K562 (cell line): ENCODE data around the gene HPN. TPM values are rescaled to one million over a fixed set of nuclear protein-coding genes. Genes with fewer than 3 reads are reported as not detected.

Experiments
- ATAC-seq: fragments of 200-7000 bp; cut with Tn5 transposase; 3 replicates; pipeline ENCODE4 v1.9.1; 2020; ENCODE audit warnings: moderate library complexity
- BruUV-seq: library from RNA; stranded (reverse); fragments of 400-500 nt; replicated peaks from 2 replicates; lab custom pipeline; 2021; lab: Mats Ljungman, UMichigan
- CTCF ChIA-PET: fragments of 300-600 bp; formaldehyde crosslinking; extraction: SDS; loops from one replicate; lab custom pipeline; 2021; ENCODE audit warnings: low intra/inter-chr PET ratio; lab: Yijun Ruan, JAX
- POLR2A ChIA-PET: fragments of 300-600, 350-650 bp; sonication (Branson Sonifier 250); formaldehyde crosslinking; extraction: SDS; loops from one replicate; lab custom pipeline; 2021; ENCODE audit warnings: antibody characterized with exemption, inconsistent platforms; lab: Yijun Ruan, JAX
- DNase-seq, 4 experiments: peaks; one replicate each; pipeline versions ENCODE4 v3.0.0 to v3.0.0-alpha.2; 2011 to 2018; ENCODE audit warnings: low spot score in 3 of 4, mixed read lengths in 3 of 4; ENCODE audit errors: extremely low read depth in 1 of 4
- FAIRE-seq: peaks from 2 replicates; lab custom pipeline; 2011; peaks lifted over from hg19 to GRCh38; lab: Jason Lieb, UNC
- H2AFZ ChIP-seq: 2 replicates; pipeline ENCODE4 v1.6.0; 2011; ENCODE audit warnings: low read depth, low read length, control low read depth, inconsistent platforms
- H3K27ac ChIP-seq: fragments of 200-600 bp; 3 replicates; pipeline ENCODE4 v1.8.0; 2011; ENCODE audit warnings: low read depth, mild to moderate bottlenecking, control low read depth, inconsistent platforms, low read length, moderate library complexity, mixed read lengths; ENCODE audit errors: extremely low read depth
- H3K27me3 ChIP-seq, 2 experiments: fragments of 300-600 bp in 1 of 2; 2 replicates in 1 of 2; 3 replicates in 1 of 2; pipeline versions ENCODE4 v1.6.0 to v1.8.0; 2011; ENCODE audit warnings: inconsistent platforms in 2 of 2, low read length in 2 of 2, mild to moderate bottlenecking in 1 of 2, mixed read lengths in 1 of 2, moderate library complexity in 1 of 2; ENCODE audit not compliant: control insufficient read depth in 2 of 2, insufficient read depth in 2 of 2
- H3K36me3 ChIP-seq: fragments of 300-600 bp; 3 replicates; pipeline ENCODE4 v1.8.0; 2011; ENCODE audit warnings: mild to moderate bottlenecking, low read length, inconsistent platforms; ENCODE audit not compliant: control insufficient read depth, insufficient read depth
- H3K4me1 ChIP-seq, 2 experiments: fragments of 200-600 bp in 1 of 2; replicated peaks in 1 of 2; 2 replicates in 1 of 2; 3 replicates in 1 of 2; pipeline versions ENCODE4 v1.5.1 to v1.8.0; 2011; ENCODE audit warnings: inconsistent platforms in 2 of 2, low read length in 2 of 2, mild to moderate bottlenecking in 1 of 2, mixed read lengths in 1 of 2, moderate library complexity in 1 of 2; ENCODE audit not compliant: control insufficient read depth in 2 of 2, insufficient read depth in 2 of 2
- H3K4me2 ChIP-seq: 2 replicates; pipeline ENCODE4 v1.6.1; 2011; ENCODE audit warnings: low read length, control low read depth, inconsistent platforms, mixed read lengths; ENCODE audit not compliant: insufficient read depth
- H3K4me3 ChIP-seq: fragments of 200-600 bp; sonication (generic), shearing (Covaris generic); 2 replicates; pipeline ENCODE4 v1.5.1; 2016; ENCODE audit warnings: control low read depth, inconsistent platforms
- H3K79me2 ChIP-seq: fragments of 200-600 bp; 3 replicates; pipeline ENCODE4 v1.8.0; 2011; ENCODE audit warnings: low read length, inconsistent platforms; ENCODE audit not compliant: control insufficient read depth, insufficient read depth
- H3K9ac ChIP-seq, 2 experiments: 2 replicates each; pipeline versions ENCODE4 v1.6.0 to v1.6.1; 2011; ENCODE audit warnings: low read depth in 2 of 2, low read length in 2 of 2, control low read depth in 1 of 2, inconsistent platforms in 1 of 2, mild to moderate bottlenecking in 1 of 2, mixed read lengths in 1 of 2; ENCODE audit not compliant: insufficient read depth in 1 of 2
- H3K9me1 ChIP-seq: one replicate; pipeline ENCODE4 v1.6.0; 2011; ENCODE audit warnings: inconsistent platforms, mild to moderate bottlenecking, low read length, moderate library complexity; ENCODE audit not compliant: control insufficient read depth, insufficient read depth
- H3K9me3 ChIP-seq: replicated peaks from 2 replicates; pipeline ENCODE4 v1.5.1; 2011; ENCODE audit warnings: low read depth, low read length, inconsistent platforms; ENCODE audit not compliant: control insufficient read depth, insufficient read depth
- H4K20me1 ChIP-seq: replicated peaks from 2 replicates; pipeline ENCODE4 v1.6.1; 2011; ENCODE audit warnings: low read length, inconsistent platforms, mixed read lengths; ENCODE audit not compliant: control insufficient read depth, insufficient read depth
- HEY1 ChIP-seq: fragments of 250-450 bp; sonication (Bioruptor Pico); IDR thresholded peaks from 2 replicates; pipeline ENCODE4 v1.5.0; 2020; ENCODE audit warnings: mild to moderate bottlenecking, moderate library complexity, borderline replicate concordance
- HNRNPK ChIP-seq: fragments of 200-400 bp; formaldehyde crosslinking; IDR thresholded peaks from one replicate; pipeline ENCODE4 v1.6.1; 2018; ENCODE audit warnings: mild to moderate bottlenecking, low read depth, low read length; ENCODE audit not compliant: poor library complexity, severe bottlenecking
- KLF10 ChIP-seq: fragments of 250-450 bp; sonication (Bioruptor Pico); IDR thresholded peaks from 2 replicates; pipeline ENCODE4 v1.6.1; 2021; ENCODE audit warnings: matching md5 sums
- MTA1 ChIP-seq: fragments of 450-650 bp; IDR thresholded peaks from 2 replicates; pipeline ENCODE4 v1.6.1; 2017; ENCODE audit warnings: borderline replicate concordance
- U2AF1 ChIP-seq: fragments of 200-400 bp; formaldehyde crosslinking; optimal IDR thresholded peaks from 2 replicates; pipeline ENCODE3; 2017; ENCODE audit warnings: mild to moderate bottlenecking, low read depth, low read length, moderate library complexity
- ZNF644 ChIP-seq: fragments of 200-800 bp; sonication (Bioruptor generic); IDR thresholded peaks from 2 replicates; pipeline ENCODE4 v1.6.1; 2016; ENCODE audit warnings: low read depth, missing genetic modification characterization, missing compliant biosample characterization
- ZNF695 ChIP-seq: fragments of 450-650 bp; formaldehyde crosslinking; IDR thresholded peaks from 2 replicates; pipeline ENCODE4 v1.4.0; 2020; ENCODE audit warnings: mild to moderate bottlenecking, moderate library complexity
- ZNF766 ChIP-seq: fragments of 200-800 bp; sonication (Bioruptor generic); conservative IDR thresholded peaks from 2 replicates; pipeline ENCODE4 v1.6.1; 2016; ENCODE audit warnings: missing genetic modification characterization, missing compliant biosample characterization
- WGBS: fragments of 100-300 bp; shearing (Covaris generic); methylation state at CpG from one replicate; pipeline ENCODE4 v1.1.6; 2016; ENCODE audit warnings: low coverage, mixed read lengths; ENCODE audit not compliant: insufficient coverage; ENCODE audit errors: missing lambda C conversion rate; 5-methylcytosine and 5-hydroxymethylcytosine counted together
- in situ Hi-C: fragments of 300-500 bp; cut with MboI; formaldehyde crosslinking; loops from 4 replicates; pipeline ENCODE4 v1.15.0; 2018; ENCODE audit warnings: inconsistent platforms, mixed read lengths
- intact Hi-C: fragments of 100-400 bp; cut with micrococcal nuclease; formaldehyde crosslinking; loops from 2 replicates; pipeline ENCODE4 v1.14.2; 2022
- polyA plus RNA-seq, 8 experiments: library from polyadenylated mRNA; depleted of rRNA in 4 of 8; stranded (reverse) in 5 of 8; unstranded in 3 of 8; fragments of >200 nt; fragmentation: Nextera tagmentation in 2 of 8; fragmentation: Illumina TruSeq in 1 of 8; extraction: Ambion mirVana in 2 of 8; extraction: Trizol in 1 of 8; gene quantifications; 2 replicates each; pipeline versions ENCODE4 v1.2.1 to v1.2.3, GENCODE V29; 2011 to 2014; ENCODE audit warnings: inconsistent platforms in 1 of 8, missing spikeins in 1 of 8
- total RNA-seq, 7 experiments: library from RNA; depleted of rRNA in 6 of 7; stranded (reverse); fragments of >200 nt in 6 of 7; fragmentation: Illumina TruSeq in 2 of 7; extraction: Trizol in 2 of 7; gene quantifications; 2 replicates each; pipeline versions ENCODE4 v1.2.1 to v1.2.3, GENCODE V29; 2011 to 2021; ENCODE audit warnings: low replicate concordance in 1 of 7
- TF ChIP-seq, protein P1 (sequence below): fragments of 450-650 bp; conservative IDR thresholded peaks from 2 replicates; pipeline ENCODE4 v1.6.1; 2016; ENCODE audit warnings: missing genetic modification characterization, low read depth, mild to moderate bottlenecking, control low read depth, missing compliant biosample characterization
- TF ChIP-seq, protein P2 (sequence below), 2 experiments: fragments of 450-650 bp; IDR thresholded peaks; 2 replicates each; pipeline ENCODE4 v1.6.1; 2016

The HPN gene
- total and polyA plus RNA-seq, 9 of the 15 experiments (the other 6 are each of a cell fraction or from before 2014, with no cell fraction given), result 0.10 to 0.20 TPM; not detected in 7

DNA sequence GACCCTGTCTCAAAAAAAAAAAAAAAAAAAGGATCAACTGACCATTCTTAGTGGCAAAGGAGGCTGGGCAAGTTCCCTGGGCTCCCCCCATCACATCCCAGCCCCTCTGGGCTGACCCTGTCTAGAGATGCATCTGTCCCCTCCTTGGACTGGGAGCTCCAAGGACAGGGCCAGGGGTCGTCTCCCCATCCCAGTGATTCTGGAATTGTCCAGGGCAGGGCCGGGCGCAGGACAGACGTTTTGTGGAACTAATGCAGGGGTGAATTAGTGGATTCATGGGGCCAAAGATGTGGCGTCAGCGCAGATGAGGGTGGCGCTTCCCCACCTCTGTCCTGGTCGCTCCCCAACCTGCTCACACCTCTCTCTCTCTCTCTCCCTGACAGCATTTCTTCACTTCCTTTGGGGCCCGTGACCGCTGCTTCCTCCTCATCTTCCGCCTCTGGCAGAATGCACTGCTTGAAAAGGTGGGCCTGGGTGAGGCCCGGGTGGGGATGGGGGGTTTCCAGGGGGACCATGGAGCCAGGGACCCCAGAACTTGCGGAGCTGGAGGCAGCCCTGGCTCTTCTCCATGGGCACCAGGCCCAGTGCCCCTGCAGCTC, 30.3 kb upstream of the HPN start:
- POLR2A ChIA-PET, result interaction anchor here (1.0 to 1.2 kb wide), 3 partner anchors 14 to 84 kb away, joined by 3 to 5 read pairs (median 3); partner anchors contain the start of gene ZNF30

More for the DNA sequence above, 30.3 kb upstream of the HPN start:
- in situ Hi-C loops, result loop anchor here (5.0 kb wide), 1 partner anchor 169 kb away; no protein-coding TSS in a partner anchor
- H3K27me3 ChIP-seq, result no peaks in the 10 kb centered on the region
- BruUV-seq, result no TSS peak
- no peak for ATAC-seq
- peaks cover 82% of the 10 kb centered on the region for H3K36me3 ChIP-seq
- FAIRE-seq, result no peak
- H3K4me1 ChIP-seq, result peaks cover 0 to 28% of the 10 kb centered on the region in 2 experiments; a peak in 2 of 5 replicates
- H3K9me3 ChIP-seq, result no peaks in the 10 kb centered on the region
- 87% methylated on average over 11 of the region's 13 CpGs for WGBS
- H3K9me1 ChIP-seq, result peaks cover 4% of the 10 kb centered on the region
- H3K4me2 ChIP-seq, result no peak overlapping the region
- no peak overlapping the region for H3K27ac ChIP-seq
- DNase-seq, result no peak
- CTCF ChIA-PET, result no interaction called here
- intact Hi-C loops, result no loop called here
- no peak for TF ChIP-seq HNRNPK
- TF ChIP-seq ZNF695 (CRISPR knock-in tag), result no peak
- no peak for TF ChIP-seq U2AF1
- no peak for TF ChIP-seq ZNF766
- TF ChIP-seq, protein P1, sequence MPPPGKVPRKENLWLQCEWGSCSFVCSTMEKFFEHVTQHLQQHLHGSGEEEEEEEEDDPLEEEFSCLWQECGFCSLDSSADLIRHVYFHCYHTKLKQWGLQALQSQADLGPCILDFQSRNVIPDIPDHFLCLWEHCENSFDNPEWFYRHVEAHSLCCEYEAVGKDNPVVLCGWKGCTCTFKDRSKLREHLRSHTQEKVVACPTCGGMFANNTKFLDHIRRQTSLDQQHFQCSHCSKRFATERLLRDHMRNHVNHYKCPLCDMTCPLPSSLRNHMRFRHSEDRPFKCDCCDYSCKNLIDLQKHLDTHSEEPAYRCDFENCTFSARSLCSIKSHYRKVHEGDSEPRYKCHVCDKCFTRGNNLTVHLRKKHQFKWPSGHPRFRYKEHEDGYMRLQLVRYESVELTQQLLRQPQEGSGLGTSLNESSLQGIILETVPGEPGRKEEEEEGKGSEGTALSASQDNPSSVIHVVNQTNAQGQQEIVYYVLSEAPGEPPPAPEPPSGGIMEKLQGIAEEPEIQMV, result no peak
- no peak for TF ChIP-seq ZNF644 (tag)
- no peak for TF ChIP-seq MTA1
- TF ChIP-seq KLF10 (CRISPR knock-in tag), result no peak
- TF ChIP-seq HEY1, result no peak
- TF ChIP-seq, protein P2, sequence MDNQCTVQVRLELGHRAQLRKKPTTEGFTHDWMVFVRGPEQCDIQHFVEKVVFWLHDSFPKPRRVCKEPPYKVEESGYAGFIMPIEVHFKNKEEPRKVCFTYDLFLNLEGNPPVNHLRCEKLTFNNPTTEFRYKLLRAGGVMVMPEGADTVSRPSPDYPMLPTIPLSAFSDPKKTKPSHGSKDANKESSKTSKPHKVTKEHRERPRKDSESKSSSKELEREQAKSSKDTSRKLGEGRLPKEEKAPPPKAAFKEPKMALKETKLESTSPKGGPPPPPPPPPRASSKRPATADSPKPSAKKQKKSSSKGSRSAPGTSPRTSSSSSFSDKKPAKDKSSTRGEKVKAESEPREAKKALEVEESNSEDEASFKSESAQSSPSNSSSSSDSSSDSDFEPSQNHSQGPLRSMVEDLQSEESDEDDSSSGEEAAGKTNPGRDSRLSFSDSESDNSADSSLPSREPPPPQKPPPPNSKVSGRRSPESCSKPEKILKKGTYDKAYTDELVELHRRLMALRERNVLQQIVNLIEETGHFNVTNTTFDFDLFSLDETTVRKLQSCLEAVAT (IDR thresholded peaks at IDR 0.05), result no peak
- H2AFZ ChIP-seq, result no peak overlapping the region
- peaks cover 10% of the 10 kb centered on the region; the same call in 2 of the 3 replicates for H3K79me2 ChIP-seq
- no peaks in the 10 kb centered on the region for H4K20me1 ChIP-seq
- no peak overlapping the region for H3K9ac ChIP-seq
- no peak overlapping the region for H3K4me3 ChIP-seq
